ENCODE measurements around the gene GFOD1. TPM values are rescaled to one million over a fixed set of nuclear protein-coding genes. Genes with fewer than 3 reads are reported as not detected.

The GFOD1 gene
- total RNA-seq, 1 experiment from 2014 or later: 6.1 TPM

GRCh38 chr6:13429406-13429753, 58.0 kb downstream of the GFOD1 start:
- Mint-ChIP-seq H3K9me3 (peaks cover 0 to 1% of the 10 kb centered on the region in 2 experiments; a peak in 1 of 5 replicates), H3K4me1 (peaks cover 41 to 44% of the 10 kb centered on the region in 2 experiments), H3K27ac (no peak overlapping the region; a peak in 1 of 7 replicates), H3K36me3 (ENCODE audit: insufficient read depth in 1 of 3, low read depth in 3 of 3) (no peaks in the 10 kb centered on the region; a peak in 1 of 7 replicates), H3K27me3 (ENCODE audit: low read depth) (no peaks in the 10 kb centered on the region), H3K4me3 (no peak overlapping the region)
- H4K5ac ChIP-seq (ENCODE audit: insufficient read length, low read depth, low read length): no peak overlapping the region
- H2AK5ac ChIP-seq (ENCODE audit: insufficient read length, low read length): no peak overlapping the region
- no peaks in the 10 kb centered on the region; the same call in 1 of the 2 replicates for H3K79me2 ChIP-seq (ENCODE audit: insufficient read depth, low read length)
- no peak overlapping the region for H3K9ac ChIP-seq (ENCODE audit: extremely low read depth, insufficient read length, low read length)
- H2BK20ac ChIP-seq (ENCODE audit: low read depth, low read length, poor library complexity, severe bottlenecking): no peak overlapping the region
- DNase-seq: no peak
- no peaks in the 10 kb centered on the region for H3K79me1 ChIP-seq (ENCODE audit: insufficient read depth, low read depth, low read length, poor library complexity, severe bottlenecking)
- H3K23ac ChIP-seq (ENCODE audit: insufficient read length, low read depth, low read length): no peak overlapping the region
- no peak overlapping the region for H2BK5ac ChIP-seq (ENCODE audit: insufficient read length, low read length)
- no CpG with 5 or more reads among the region's 5 CpGs for WGBS (ENCODE audit: extremely low coverage, insufficient read length, low lambda C conversion rate)
- no peak overlapping the region for H3K18ac ChIP-seq (ENCODE audit: insufficient read length, low read depth, low read length)
- H4K8ac ChIP-seq (replicated peaks; ENCODE audit: insufficient read length, low read depth, low read length): no peak overlapping the region
- H3K56ac ChIP-seq (ENCODE audit: insufficient read length, low read depth, low read length): no peak overlapping the region
- no peak overlapping the region for H3K27ac ChIP-seq (ENCODE audit: insufficient read length, low read depth, low read length)
- H4K91ac ChIP-seq (ENCODE audit: insufficient read length, low read depth, low read length): no peak overlapping the region
- H2BK15ac ChIP-seq (ENCODE audit: low read depth, low read length): no peak overlapping the region
- no peak overlapping the region for H3K4ac ChIP-seq (ENCODE audit: low read depth, low read length)
- no peaks in the 10 kb centered on the region for H3K27me3 ChIP-seq (ENCODE audit: insufficient read depth, low read length)
- no peak overlapping the region for H3K4me2 ChIP-seq (ENCODE audit: insufficient read depth, insufficient read length, low read length)
- no peak for TF ChIP-seq CTCF (conservative IDR thresholded peaks at IDR 0.05)
- no peaks in the 10 kb centered on the region for H4K20me1 ChIP-seq (ENCODE audit: control insufficient read depth, insufficient read depth, insufficient read length)
- H3K9me3 ChIP-seq (ENCODE audit: control insufficient read depth, low read depth, low read length): no peaks in the 10 kb centered on the region
- H3T11ph ChIP-seq (ENCODE audit: low read length): no peak overlapping the region
- peaks cover 23% of the 10 kb centered on the region; the same call in 1 of the 2 replicates for H3K4me1 ChIP-seq (ENCODE audit: insufficient read depth, low read length)
- H3K23me2 ChIP-seq (ENCODE audit: insufficient read length, low read depth, low read length, poor library complexity, severe bottlenecking): no peaks in the 10 kb centered on the region
- H2BK120ac ChIP-seq (ENCODE audit: low read depth, low read length, poor library complexity, severe bottlenecking): no peak overlapping the region
- no peak overlapping the region for H3K14ac ChIP-seq (ENCODE audit: insufficient read depth, low read length)
- H2BK12ac ChIP-seq (ENCODE audit: insufficient read length, low read depth, low read length): no peak overlapping the region
- H2AFZ ChIP-seq (ENCODE audit: low read length): no peak overlapping the region
